Fibroblast of skin of back (primary cell): ENCODE results near the gene ZEB2.

ENCODE experiments used
- DNase-seq: peaks from one replicate; pipeline ENCODE4 v3.0.0-alpha.2; 2013

ZEB2 gene

GRCh38 chr2:144470334-144470733 is 49.6 kb downstream of the ZEB2 start:
- no peak for DNase-seq

- no peak for DNase-seq
Observed at GRCh38 chr2:144469798-144470197, 50.1 kb downstream of the ZEB2 start.

- DNase-seq: no peak
Observed at GRCh38 chr2:144468823-144469595, 50.9 kb downstream of the ZEB2 start.

GRCh38 chr2:144467502-144468137 is 52.3 kb downstream of the ZEB2 start:
- DNase-seq: no peak

- no peak for DNase-seq
Observed at GRCh38 chr2:144466637-144467036, 53.3 kb downstream of the ZEB2 start.

GRCh38 chr2:144465749-144466148 is 54.2 kb downstream of the ZEB2 start:
- no peak for DNase-seq

GRCh38 chr2:144464730-144465129 is 55.2 kb downstream of the ZEB2 start:
- DNase-seq: no peak

GRCh38 chr2:144463266-144463665 is 56.7 kb downstream of the ZEB2 start:
- no peak for DNase-seq

- DNase-seq: peak; percentile 26
Observed at GRCh38 chr2:144462266-144462665, 57.7 kb downstream of the ZEB2 start.

- peak; percentile 42 for DNase-seq
Observed at GRCh38 chr2:144461308-144461766, 58.6 kb downstream of the ZEB2 start.

GRCh38 chr2:144460727-144461307 is 59.1 kb downstream of the ZEB2 start:
- no peak for DNase-seq

GRCh38 chr2:144459937-144460336 is 60.0 kb downstream of the ZEB2 start:
- DNase-seq: peak; percentile 73

- no peak for DNase-seq
Observed at GRCh38 chr2:144459286-144459685, 60.6 kb downstream of the ZEB2 start.

- no peak for DNase-seq
Observed at GRCh38 chr2:144458541-144458940, 61.4 kb downstream of the ZEB2 start.

- DNase-seq: peak; percentile 90
Observed at GRCh38 chr2:144456680-144457079, 63.2 kb downstream of the ZEB2 start.

GRCh38 chr2:144455987-144456386 is 63.9 kb downstream of the ZEB2 start:
- DNase-seq: peak; percentile 52

- DNase-seq: no peak
Observed at GRCh38 chr2:144454466-144455287, 65.2 kb downstream of the ZEB2 start.

- peak; percentile 74 for DNase-seq
Observed at GRCh38 chr2:144453486-144454158, 66.3 kb downstream of the ZEB2 start.

GRCh38 chr2:144452989-144453336 is 67.0 kb downstream of the ZEB2 start:
- DNase-seq: no peak

- DNase-seq: peak; percentile 67
Observed at GRCh38 chr2:144452169-144452988, 67.5 kb downstream of the ZEB2 start.

GRCh38 chr2:144451443-144451842 is 68.5 kb downstream of the ZEB2 start:
- no peak for DNase-seq

- no peak for DNase-seq
Observed at GRCh38 chr2:144449028-144449406, 70.9 kb downstream of the ZEB2 start.
